ENCODE data around the gene PCA3. TPM values are rescaled to one million over a fixed set of nuclear protein-coding genes. Genes with fewer than 3 reads are reported as not detected.

Gene PCA3
- total RNA-seq, 2 experiments from 2014 or later: not detected

DNA sequence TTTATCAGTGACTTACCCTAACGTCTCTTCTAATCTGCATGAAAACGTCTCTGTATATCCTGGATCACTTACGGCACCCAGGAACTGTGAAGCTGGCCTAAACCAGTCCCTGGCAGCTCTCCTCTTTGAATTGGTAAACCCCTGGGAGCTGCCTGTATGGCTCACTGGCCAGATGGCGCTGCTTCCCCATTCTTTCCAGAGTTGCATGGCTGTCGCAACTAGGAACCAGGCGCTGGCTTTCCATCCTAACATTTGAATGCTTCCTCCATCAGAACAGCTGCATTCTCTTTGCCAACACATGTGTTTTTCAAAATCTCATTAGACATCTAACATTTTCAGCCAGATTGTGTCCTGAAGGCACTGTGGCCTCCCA lies 8.0 kb upstream of the PCA3 start:
- ChIA-PET CTCF (no interaction called here), POLR2A (no interaction called here)

- POLR2A ChIA-PET: no interaction called here
Measured at GRCh38 chr9:76756941-76757673, 7.1 kb upstream of the PCA3 start.

DNA sequence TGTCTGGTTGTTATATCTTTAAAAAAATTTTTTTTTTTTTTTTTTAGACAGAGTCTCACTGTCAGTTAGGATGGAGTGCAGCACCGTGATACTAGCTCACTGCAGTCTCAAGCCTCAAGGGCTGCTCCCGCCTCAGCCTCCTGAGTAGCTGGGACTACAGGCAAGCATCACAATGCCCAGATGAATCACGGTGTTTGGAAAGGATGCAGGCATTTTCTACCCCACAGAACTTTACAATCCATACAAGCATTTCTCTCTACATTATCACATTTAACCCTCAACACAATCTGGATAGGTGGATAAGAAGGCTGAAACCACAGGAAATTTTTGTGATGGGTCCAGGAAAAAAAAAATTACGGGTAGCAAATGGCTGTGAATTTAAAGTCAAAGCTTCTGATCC lies 5.8 kb upstream of the PCA3 start:
- ChIA-PET CTCF (no interaction called here), POLR2A (no interaction called here)

More at GRCh38 chr9:76756941-76757673, 7.1 kb upstream of the PCA3 start:
- CTCF ChIA-PET: no interaction called here

- ChIA-PET CTCF (no interaction called here), POLR2A (no interaction called here)
Measured at GRCh38 chr9:76759732-76760131, 4.5 kb upstream of the PCA3 start.

DNA sequence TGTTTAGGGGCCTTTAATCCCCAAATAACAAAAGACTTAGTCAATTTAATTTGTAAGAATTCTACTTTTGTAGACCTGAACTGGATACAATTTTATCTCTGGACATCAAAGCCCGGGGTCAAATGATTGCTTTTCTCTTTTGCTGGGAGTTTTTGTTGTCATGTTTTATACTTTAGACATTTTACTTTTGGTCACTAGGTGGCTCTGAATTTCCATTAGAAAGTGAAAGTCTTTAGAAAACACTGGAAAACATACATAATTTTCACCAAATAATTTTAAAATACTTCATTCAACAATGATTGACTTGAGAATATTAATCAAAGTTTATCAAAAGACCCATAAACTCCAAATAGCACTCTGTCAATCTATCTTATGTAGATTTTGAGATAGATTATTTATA lies 2.8 kb upstream of the PCA3 start:
- ChIA-PET POLR2A (no interaction called here), CTCF (no interaction called here)

DNA sequence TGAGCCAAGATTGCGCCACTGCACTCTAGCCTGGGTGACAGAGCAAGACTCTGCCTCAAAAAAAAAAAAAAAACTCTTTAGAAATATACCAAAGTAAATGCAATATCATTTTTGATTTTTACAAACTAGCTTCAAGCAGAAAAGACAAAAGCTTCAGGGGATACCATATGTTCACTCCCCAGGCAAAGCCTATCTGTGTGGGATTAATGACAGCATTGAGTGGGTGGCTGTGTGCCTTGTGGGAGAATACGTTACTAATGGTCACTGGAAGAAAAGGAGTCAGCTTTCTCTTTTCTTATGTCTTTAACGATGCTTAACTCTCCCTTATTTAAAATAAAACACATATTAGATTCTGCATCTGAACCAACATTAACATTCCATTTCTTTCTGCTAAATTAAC lies 1.9 kb downstream of the PCA3 start:
- ChIA-PET POLR2A (no interaction called here), CTCF (interaction anchor here (0.7 kb wide), 1 partner anchor 165 kb away, joined by 4 read pairs; no protein-coding TSS in a partner anchor)

- CTCF ChIA-PET: interaction anchor here (0.6 kb wide), 1 partner anchor 470 kb away, joined by 3 read pairs; no protein-coding TSS in a partner anchor
- POLR2A ChIA-PET: no interaction called here
Measured at GRCh38 chr9:76772686-76773445, 8.6 kb downstream of the PCA3 start.

DNA sequence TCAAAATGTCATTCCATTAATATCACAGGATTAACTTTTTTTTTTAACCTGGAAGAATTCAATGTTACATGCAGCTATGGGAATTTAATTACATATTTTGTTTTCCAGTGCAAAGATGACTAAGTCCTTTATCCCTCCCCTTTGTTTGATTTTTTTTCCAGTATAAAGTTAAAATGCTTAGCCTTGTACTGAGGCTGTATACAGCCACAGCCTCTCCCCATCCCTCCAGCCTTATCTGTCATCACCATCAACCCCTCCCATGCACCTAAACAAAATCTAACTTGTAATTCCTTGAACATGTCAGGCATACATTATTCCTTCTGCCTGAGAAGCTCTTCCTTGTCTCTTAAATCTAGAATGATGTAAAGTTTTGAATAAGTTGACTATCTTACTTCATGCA lies 20.6 kb downstream of the PCA3 start:
- CTCF ChIA-PET: no interaction called here
- POLR2A ChIA-PET: no interaction called here

- ChIA-PET POLR2A (no interaction called here), CTCF (no interaction called here)
Measured at GRCh38 chr9:76785501-76785900, 21.3 kb downstream of the PCA3 start.

- CTCF ChIA-PET: no interaction called here
- POLR2A ChIA-PET: no interaction called here
Measured at GRCh38 chr9:76787677-76788076, 23.4 kb downstream of the PCA3 start.

GRCh38 chr9:76789840-76790239 lies 25.6 kb downstream of the PCA3 start:
- ChIA-PET POLR2A (no interaction called here), CTCF (no interaction called here)

DNA sequence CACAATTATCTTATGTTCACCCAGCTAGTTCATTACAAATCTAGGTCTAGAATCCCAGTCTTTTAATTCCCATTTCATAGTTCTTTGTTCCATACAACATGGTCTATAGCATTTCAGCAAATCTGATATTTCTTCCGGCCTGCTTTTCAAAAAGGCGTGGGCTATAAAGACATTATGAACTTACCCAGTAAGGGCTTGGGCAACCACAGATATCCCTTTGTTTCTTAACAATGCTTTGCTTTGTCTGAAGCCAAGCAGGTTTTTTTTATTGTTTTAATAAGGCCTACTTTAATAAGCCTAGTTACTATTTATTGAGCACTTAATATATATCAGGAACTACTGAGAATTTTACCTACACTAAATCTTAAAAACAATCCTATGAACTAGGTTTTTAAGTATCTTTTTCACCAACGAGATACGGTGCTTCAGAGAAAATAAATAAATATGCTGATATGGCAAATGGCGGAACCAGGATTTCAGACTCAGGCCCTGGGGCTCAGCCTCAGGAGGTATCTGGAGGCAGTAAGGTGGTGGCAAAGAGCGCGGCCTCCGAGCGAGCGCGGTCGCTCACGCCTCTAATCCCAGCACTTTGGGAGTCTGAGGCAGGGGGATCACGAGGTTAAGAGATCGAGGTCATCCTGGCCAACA lies 29.7 kb downstream of the PCA3 start:
- CTCF ChIA-PET: interaction anchor here (0.7 kb wide), 1 partner anchor 194 kb away, joined by 3 read pairs; no protein-coding TSS in a partner anchor
- POLR2A ChIA-PET: no interaction called here

DNA sequence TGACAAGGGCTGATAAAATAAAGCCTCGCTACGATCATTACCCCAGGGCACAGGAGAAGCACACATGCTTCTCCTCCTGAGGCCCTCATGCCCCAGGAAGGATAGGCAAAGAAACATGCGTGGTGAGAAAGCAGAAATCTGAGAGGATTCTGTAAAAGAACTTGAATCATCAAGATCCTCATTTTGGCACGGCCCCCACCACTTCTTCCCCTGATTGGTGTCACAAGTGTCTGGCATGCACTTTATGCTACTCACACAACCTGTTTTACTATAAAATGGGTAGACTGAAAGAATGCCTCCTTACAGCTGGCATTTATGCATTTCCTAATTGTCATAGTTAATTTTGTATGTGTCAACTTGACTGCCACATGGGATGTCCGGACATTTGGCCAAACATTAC lies 32.1 kb downstream of the PCA3 start:
- CTCF ChIA-PET: no interaction called here
- POLR2A ChIA-PET: no interaction called here

- CTCF ChIA-PET: no interaction called here
- POLR2A ChIA-PET: no interaction called here
Measured at GRCh38 chr9:76798527-76798926, 34.3 kb downstream of the PCA3 start.

DNA sequence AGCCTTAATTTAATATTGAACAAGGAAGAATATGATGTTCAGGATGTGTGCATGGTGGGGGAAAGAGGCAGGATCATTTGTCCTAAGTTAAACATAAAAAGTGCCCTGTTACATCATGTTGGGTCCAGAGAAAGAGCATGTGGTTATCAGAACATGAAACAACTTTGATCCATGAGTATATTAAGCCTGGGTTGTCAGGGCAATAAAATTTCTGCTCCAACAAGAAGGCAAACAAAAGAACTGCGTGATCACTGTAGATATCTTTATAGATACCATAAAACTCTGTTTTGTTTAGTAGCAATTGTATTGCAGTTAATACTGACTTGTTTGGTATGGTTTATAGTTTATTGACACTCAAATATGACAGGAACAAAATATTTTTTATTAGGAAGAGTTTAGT lies 35.2 kb downstream of the PCA3 start:
- ChIA-PET POLR2A (no interaction called here), CTCF (no interaction called here)

- ChIA-PET POLR2A (no interaction called here), CTCF (no interaction called here)
Measured at GRCh38 chr9:76800901-76801300, 36.7 kb downstream of the PCA3 start.

DNA sequence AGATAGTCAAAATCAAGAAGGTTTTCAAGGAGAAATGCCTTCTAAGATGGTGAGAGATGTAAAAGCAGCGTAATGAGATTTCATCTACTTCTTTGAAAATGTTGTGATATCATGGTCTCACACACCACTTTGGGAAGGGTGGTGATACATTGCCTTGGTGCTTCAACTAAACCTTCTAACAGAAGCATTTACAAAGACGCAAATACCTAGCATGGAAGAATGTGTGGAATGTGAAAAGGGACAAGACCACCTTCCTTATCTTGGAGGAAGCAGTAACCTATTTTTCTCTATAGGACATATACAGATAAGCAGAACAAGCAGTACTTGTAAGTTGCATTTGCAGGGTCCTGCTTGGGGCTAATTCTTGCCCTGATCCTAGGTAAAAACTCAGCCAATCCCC lies 38.8 kb downstream of the PCA3 start:
- CTCF ChIA-PET: no interaction called here

DNA sequence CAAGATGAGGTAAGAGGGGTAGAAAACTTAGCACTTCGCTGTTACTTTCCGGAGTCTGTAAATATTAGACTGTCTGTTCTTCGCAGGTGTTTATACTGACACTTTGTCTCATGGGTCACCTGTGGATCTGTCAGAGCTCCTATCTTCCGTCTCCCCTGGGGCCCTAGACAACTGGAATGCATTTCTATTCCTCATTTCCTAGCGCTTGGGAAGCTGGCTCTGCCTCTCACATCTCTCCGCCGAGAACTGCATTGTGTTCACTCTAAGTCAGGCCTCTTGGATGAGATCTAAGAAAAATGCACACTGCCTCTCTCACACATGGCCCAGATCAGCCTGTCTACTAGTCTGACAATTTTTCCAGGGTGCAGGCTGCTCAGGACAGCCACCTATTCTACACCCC lies 39.5 kb downstream of the PCA3 start:
- ChIA-PET CTCF (no interaction called here), POLR2A (no interaction called here)

More for the DNA sequence above, 38.8 kb downstream of the PCA3 start:
- POLR2A ChIA-PET: no interaction called here

GRCh38 chr9:76808636-76809035 lies 44.4 kb downstream of the PCA3 start:
- ChIA-PET CTCF (interaction anchor here (1.8 kb wide), 1 partner anchor 343 kb away, joined by 4 read pairs; no protein-coding TSS in a partner anchor), POLR2A (no interaction called here)

DNA sequence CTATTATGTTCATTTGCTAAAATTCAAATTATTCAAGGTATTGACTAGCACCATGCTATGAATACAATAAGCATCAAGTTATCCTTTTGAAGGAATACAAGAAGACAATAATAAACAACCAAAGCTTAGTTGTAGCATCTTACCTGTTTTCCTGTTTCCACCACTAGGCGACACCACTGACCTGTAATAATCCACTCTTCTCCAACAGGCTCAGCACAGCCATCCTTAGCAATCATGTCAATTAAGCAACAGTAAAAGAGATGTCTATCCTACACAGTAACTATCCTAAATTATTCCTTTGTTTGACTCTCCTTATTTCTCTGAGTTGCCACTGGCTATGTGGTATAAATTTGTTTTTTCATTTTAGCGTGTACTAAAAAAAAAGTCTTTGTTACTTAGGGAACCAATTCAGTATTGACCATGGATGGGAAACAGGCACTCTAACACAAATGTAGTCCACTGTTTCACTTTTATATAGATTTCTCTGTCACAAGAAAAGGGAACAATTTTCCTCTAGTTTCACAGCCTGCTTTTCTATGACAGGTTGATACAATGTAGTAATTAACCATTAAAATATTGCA lies 46.2 kb downstream of the PCA3 start:
- CTCF ChIA-PET: interaction anchor here (0.6 to 1.8 kb wide), 4 partner anchors 207 to 810 kb away, joined by 3 to 4 read pairs (median 4); partner anchors contain the start of gene FOXB2
- POLR2A ChIA-PET: no interaction called here

- ChIA-PET POLR2A (no interaction called here), CTCF (no interaction called here)
Measured at GRCh38 chr9:76812591-76812990, 48.4 kb downstream of the PCA3 start.
